Tibial nerve (tissue), 4 donors: ENCODE data around the gene FGD4. TPM values are rescaled to one million over a fixed set of nuclear protein-coding genes. Genes with fewer than 3 reads are reported as not detected.

ENCODE experiments used
- DNase-seq, 2 donors: peaks; one replicate each; pipeline ENCODE4 v3.0.0-alpha.2; 2019; ENCODE audit warnings: low spot score in 2 of 2
- H3K27ac ChIP-seq, 4 donors: fragments of 200-600 bp; sonication (generic) in 3 of 4; one replicate each; pipeline ENCODE4 v1.5.1; 2017 to 2019; ENCODE audit warnings: mild to moderate bottlenecking in 1 of 4
- H3K27me3 ChIP-seq, 2 donors: fragments of 200-600 bp; sonication (generic) in 1 of 2; one replicate each; pipeline versions ENCODE4 v1.5.1 to v1.6.0; 2017 to 2019
- H3K36me3 ChIP-seq, 3 donors: fragments of 200-600 bp; sonication (generic); one replicate each; pipeline ENCODE4 v1.5.1; 2018 to 2019
- H3K4me1 ChIP-seq, 4 donors: fragments of 200-600 bp; sonication (generic) in 3 of 4; one replicate each; pipeline ENCODE4 v1.5.1; 2017 to 2019
- H3K4me3 ChIP-seq, 4 donors: fragments of 200-600 bp; sonication (generic) in 3 of 4; one replicate each; pipeline ENCODE4 v1.5.1; 2017 to 2019; ENCODE audit warnings: mild to moderate bottlenecking in 1 of 4, moderate library complexity in 1 of 4
- H3K9me3 ChIP-seq, 4 donors: fragments of 200-600 bp; sonication (generic) in 3 of 4; one replicate each; pipeline ENCODE4 v1.5.1; 2017 to 2019
- EP300 ChIP-seq, 2 donors: sonication (generic); formaldehyde crosslinking; IDR thresholded peaks; one replicate each; pipeline ENCODE4 v1.6.1; 2017; ENCODE audit warnings: antibody characterized with exemption in 2 of 2, mild to moderate bottlenecking in 1 of 2
- POLR2A ChIP-seq, 2 donors: fragments of 450-650 bp; IDR thresholded peaks; one replicate each; pipeline ENCODE4 v1.6.1; 2017; ENCODE audit warnings: antibody characterized with exemption in 2 of 2, mild to moderate bottlenecking in 2 of 2, moderate library complexity in 2 of 2
- WGBS, 2 donors: methylation state at CpG; one replicate each; pipeline ENCODE4 v1.1.5; 2018; 5-methylcytosine and 5-hydroxymethylcytosine counted together
- total RNA-seq, 4 donors: library from RNA; depleted of rRNA; stranded (reverse); fragments of >200 nt; gene quantifications; one replicate each; pipeline ENCODE4 v1.1.0, GENCODE V29; 2016
- TF ChIP-seq, protein P1 (sequence below), 5 experiments: fragments of 200-600 bp in 3 of 5; fragments of 450-650 bp in 2 of 5; sonication (generic) in 3 of 5; IDR thresholded peaks; one replicate each; pipeline ENCODE4 v1.5.1; 2016 to 2019; ENCODE audit warnings: antibody characterized with exemption in 5 of 5, mild to moderate bottlenecking in 3 of 5, moderate library complexity in 2 of 5

Gene FGD4
- total RNA-seq, 4 donors from 2014 or later, result 78.3 to 102 (median 84.2) TPM

DNA sequence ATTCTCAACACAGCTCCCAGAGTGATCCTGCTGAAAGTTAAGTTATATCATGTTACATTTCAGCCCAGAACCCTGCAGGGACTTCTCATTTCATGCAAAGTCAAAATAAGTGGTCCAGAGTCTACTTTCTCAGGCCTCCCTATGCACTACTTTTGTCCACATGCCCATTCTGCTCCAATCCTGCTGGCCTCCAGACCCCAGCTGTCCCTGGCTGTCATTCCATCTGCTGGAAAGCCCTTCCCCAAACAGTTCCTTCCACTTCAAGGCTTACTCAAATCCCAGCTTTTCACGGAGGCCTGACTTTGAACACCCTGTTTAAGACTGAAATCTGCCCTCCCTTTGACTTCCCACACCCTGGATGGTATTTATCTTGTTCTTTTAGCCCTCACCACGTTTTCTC is 169.9 kb downstream of the FGD4 start:
- no peaks in the 10 kb centered on the region for H3K9me3 ChIP-seq
- H3K4me1 ChIP-seq, result peaks cover 0 to 75% (median 29%) of the 10 kb centered on the region in 4 donors
- H3K4me3 ChIP-seq, result no peak overlapping the region
- WGBS, 2 donors, result 39 to 48% methylated on average over 2 of the region's 2 CpGs
- no peak for DNase-seq
- H3K27me3 ChIP-seq, result no peaks in the 10 kb centered on the region
- peak overlapping the region in 3 of 4 donors; percentile 34 to 93 (median 69) for H3K27ac ChIP-seq
- TF ChIP-seq EP300 (IDR thresholded peaks at IDR 0.05) (no peak), POLR2A (IDR thresholded peaks at IDR 0.05) (no peak)
- TF ChIP-seq, protein P1, sequence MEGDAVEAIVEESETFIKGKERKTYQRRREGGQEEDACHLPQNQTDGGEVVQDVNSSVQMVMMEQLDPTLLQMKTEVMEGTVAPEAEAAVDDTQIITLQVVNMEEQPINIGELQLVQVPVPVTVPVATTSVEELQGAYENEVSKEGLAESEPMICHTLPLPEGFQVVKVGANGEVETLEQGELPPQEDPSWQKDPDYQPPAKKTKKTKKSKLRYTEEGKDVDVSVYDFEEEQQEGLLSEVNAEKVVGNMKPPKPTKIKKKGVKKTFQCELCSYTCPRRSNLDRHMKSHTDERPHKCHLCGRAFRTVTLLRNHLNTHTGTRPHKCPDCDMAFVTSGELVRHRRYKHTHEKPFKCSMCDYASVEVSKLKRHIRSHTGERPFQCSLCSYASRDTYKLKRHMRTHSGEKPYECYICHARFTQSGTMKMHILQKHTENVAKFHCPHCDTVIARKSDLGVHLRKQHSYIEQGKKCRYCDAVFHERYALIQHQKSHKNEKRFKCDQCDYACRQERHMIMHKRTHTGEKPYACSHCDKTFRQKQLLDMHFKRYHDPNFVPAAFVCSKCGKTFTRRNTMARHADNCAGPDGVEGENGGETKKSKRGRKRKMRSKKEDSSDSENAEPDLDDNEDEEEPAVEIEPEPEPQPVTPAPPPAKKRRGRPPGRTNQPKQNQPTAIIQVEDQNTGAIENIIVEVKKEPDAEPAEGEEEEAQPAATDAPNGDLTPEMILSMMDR (IDR thresholded peaks at IDR 0.05), result no peak
- H3K36me3 ChIP-seq, result no peaks in the 10 kb centered on the region

DNA sequence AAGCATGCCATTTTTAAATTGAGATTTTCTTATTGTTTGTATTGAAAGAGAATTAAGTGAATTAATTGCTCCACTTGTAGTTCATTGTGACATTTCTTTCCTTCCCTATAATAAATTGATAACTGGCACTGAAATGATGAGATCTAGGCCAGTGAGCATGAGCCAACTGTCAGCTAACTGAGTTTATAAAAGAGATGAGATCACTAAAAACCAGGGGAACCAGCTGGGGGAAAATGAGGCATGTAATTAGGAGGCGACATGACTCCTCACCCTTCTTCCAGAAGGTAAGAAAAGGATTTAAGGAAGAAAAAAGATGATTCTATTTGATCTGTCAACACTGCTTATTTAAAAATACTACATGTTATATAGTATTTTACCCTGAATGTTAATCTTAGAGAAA is 175.2 kb downstream of the FGD4 start:
- TF ChIP-seq EP300 (IDR thresholded peaks at IDR 0.05) (no peak), POLR2A (IDR thresholded peaks at IDR 0.05) (no peak)
- TF ChIP-seq, protein P1 (IDR thresholded peaks at IDR 0.05), result no peak
- Histone ChIP-seq H3K9me3 (no peaks in the 10 kb centered on the region), H3K4me1 (peaks cover 0 to 49% (median 0%) of the 10 kb centered on the region in 4 donors), H3K4me3 (no peak overlapping the region), H3K27ac (no peak overlapping the region), H3K36me3 (peaks cover 0 to 35% (median 0%) of the 10 kb centered on the region in 3 donors), H3K27me3 (no peaks in the 10 kb centered on the region)
- WGBS, 2 donors, result 80 to 83% methylated on average over 1 of the region's 1 CpG
- no peak for DNase-seq

DNA sequence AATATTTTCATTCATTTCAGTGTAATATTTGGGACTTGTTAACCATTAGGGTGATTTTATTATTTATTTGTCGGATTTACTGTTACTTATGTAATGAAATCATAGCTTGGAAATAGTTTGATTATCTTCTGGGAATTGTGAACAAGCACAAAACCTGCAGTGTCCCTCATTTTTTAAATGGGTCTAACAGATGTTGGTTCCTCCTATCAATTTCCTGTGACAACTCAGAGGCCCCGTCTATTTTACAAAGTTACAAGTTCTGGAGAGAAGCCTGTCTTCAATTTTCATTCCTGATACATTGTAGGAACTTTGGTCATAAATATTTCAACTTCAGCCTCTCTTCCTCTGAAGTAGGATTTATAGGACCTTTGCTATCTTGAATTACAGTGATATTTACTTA is 178.0 kb downstream of the FGD4 start:
- TF ChIP-seq, protein P1 (IDR thresholded peaks at IDR 0.05), result no peak
- TF ChIP-seq POLR2A (IDR thresholded peaks at IDR 0.05) (no peak), EP300 (IDR thresholded peaks at IDR 0.05) (no peak)
- no peak for DNase-seq
- peaks cover 0 to 49% (median 0%) of the 10 kb centered on the region in 3 donors for H3K36me3 ChIP-seq
- H3K27me3 ChIP-seq, result no peaks in the 10 kb centered on the region
- peaks cover 0 to 29% (median 0%) of the 10 kb centered on the region in 4 donors for H3K4me1 ChIP-seq
- WGBS, 2 donors, result 58 to 61% methylated on average over 2 of the region's 2 CpGs
- H3K27ac ChIP-seq, result no peak overlapping the region
- no peak overlapping the region for H3K4me3 ChIP-seq
- H3K9me3 ChIP-seq, result no peaks in the 10 kb centered on the region

DNA sequence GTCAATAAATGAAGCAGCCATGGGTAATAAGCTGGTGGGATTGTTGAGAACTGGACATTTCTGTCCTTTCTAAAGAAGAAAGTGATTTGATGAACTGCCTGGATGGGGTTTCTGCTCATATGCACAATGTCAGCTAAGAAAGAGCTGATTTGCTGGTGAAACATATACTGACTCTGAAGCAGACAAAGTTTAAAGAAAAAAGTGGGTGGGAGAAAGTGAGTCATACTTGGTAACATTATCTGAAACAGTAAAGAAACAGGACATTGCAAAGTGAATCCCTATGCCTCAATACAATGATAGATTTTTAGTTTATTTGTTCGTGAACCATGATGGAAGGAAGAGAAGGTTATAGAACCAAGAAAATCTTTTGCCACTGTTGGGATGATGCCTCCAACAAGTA is 184.2 kb downstream of the FGD4 start:
- TF ChIP-seq POLR2A (IDR thresholded peaks at IDR 0.05) (no peak), EP300 (IDR thresholded peaks at IDR 0.05) (no peak)
- TF ChIP-seq, protein P1 (IDR thresholded peaks at IDR 0.05), result no peak
- WGBS, 2 donors, result 71 to 73% methylated on average over 1 of the region's 1 CpG
- no peaks in the 10 kb centered on the region for H3K9me3 ChIP-seq
- H3K4me3 ChIP-seq, result no peak overlapping the region
- H3K4me1 ChIP-seq, result peaks cover 0 to 32% (median 0%) of the 10 kb centered on the region in 4 donors
- H3K36me3 ChIP-seq, result peaks cover 0 to 25% (median 0%) of the 10 kb centered on the region in 3 donors
- DNase-seq, result no peak
- peak overlapping the region in 2 of 4 donors; percentile 0 to 26 for H3K27ac ChIP-seq
- H3K27me3 ChIP-seq, result no peaks in the 10 kb centered on the region

DNA sequence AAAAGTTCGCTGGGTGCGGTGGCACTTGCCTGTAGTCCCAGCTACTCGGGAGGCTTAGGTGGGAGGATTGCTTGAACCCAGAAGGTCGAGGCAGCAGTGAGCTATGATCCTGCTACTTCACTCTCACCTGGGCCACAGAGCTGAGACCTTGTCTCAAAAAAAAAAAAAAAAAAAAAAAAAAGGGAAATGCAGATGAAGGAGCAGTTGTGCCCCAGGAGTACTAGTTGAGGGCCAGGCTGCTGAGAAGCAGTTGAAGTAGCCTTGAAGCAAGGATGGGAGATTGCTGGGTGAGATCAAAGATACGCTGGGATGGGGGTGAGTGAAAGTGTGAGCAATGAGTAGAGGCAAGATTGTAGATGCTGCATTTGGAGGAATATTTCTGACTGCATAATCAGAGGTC is 186.3 kb downstream of the FGD4 start:
- Histone ChIP-seq H3K27ac (no peak overlapping the region), H3K4me3 (no peak overlapping the region), H3K9me3 (no peaks in the 10 kb centered on the region), H3K27me3 (no peaks in the 10 kb centered on the region), H3K4me1 (peaks cover 0 to 32% (median 0%) of the 10 kb centered on the region in 4 donors), H3K36me3 (peaks cover 0 to 16% (median 0%) of the 10 kb centered on the region in 3 donors)
- no peak for DNase-seq
- WGBS, 2 donors, result 92% methylated on average over 5 of the region's 5 CpGs
- TF ChIP-seq EP300 (IDR thresholded peaks at IDR 0.05) (no peak), POLR2A (IDR thresholded peaks at IDR 0.05) (no peak)
- TF ChIP-seq, protein P1 (IDR thresholded peaks at IDR 0.05), result no peak
